Astrocyte (in vitro differentiated cells and primary cell): ENCODE results near the gene CDC25C. TPM values are rescaled to one million over a fixed set of nuclear protein-coding genes. Genes with fewer than 3 reads are reported as not detected.

Experiments
- DNase-seq: peaks from one replicate; pipeline ENCODE4 v3.0.0-alpha.2; 2010; ENCODE audit warnings: low read depth
- FAIRE-seq: peaks from 2 replicates; lab custom pipeline; 2011; peaks lifted over from hg19 to GRCh38; lab: Jason Lieb, UNC
- H2AFZ ChIP-seq: 2 replicates; pipeline ENCODE4 v1.6.0; 2012; ENCODE audit warnings: low read depth, low read length, inconsistent platforms
- H3K27ac ChIP-seq: 2 replicates; pipeline ENCODE4 v1.5.1; 2011; ENCODE audit warnings: low read depth, low read length, inconsistent platforms
- H3K27me3 ChIP-seq: 2 replicates; pipeline ENCODE4 v1.6.0; 2011; ENCODE audit warnings: low read length, inconsistent platforms; ENCODE audit not compliant: insufficient read depth
- H3K36me3 ChIP-seq: 2 replicates; pipeline ENCODE4 v1.5.1; 2011; ENCODE audit warnings: low read length, inconsistent platforms; ENCODE audit not compliant: insufficient read depth
- H3K4me1 ChIP-seq: 2 replicates; pipeline ENCODE4 v1.5.1; 2011; ENCODE audit warnings: low read length, inconsistent platforms; ENCODE audit not compliant: insufficient read depth
- H3K4me2 ChIP-seq: 2 replicates; pipeline ENCODE4 v1.6.0; 2012; ENCODE audit warnings: low read length, inconsistent platforms
- H3K4me3 ChIP-seq: 2 replicates; pipeline ENCODE4 v1.5.1; 2011; ENCODE audit warnings: low read depth, mild to moderate bottlenecking, low read length, inconsistent platforms; ENCODE audit not compliant: insufficient read depth
- H3K79me2 ChIP-seq: 2 replicates; pipeline ENCODE4 v1.6.0; 2012; ENCODE audit warnings: mild to moderate bottlenecking, low read length, inconsistent platforms; ENCODE audit not compliant: insufficient read depth
- H3K9ac ChIP-seq: 2 replicates; pipeline ENCODE4 v1.6.0; 2012; ENCODE audit warnings: mild to moderate bottlenecking, low read length, inconsistent platforms
- H3K9me3 ChIP-seq: 2 replicates; pipeline ENCODE4 v1.5.1; 2012; ENCODE audit warnings: low read depth, mild to moderate bottlenecking, low read length, inconsistent platforms; ENCODE audit not compliant: insufficient read depth
- H4K20me1 ChIP-seq: 2 replicates; pipeline ENCODE4 v1.6.0; 2012; ENCODE audit warnings: low read length, inconsistent platforms; ENCODE audit not compliant: insufficient read depth
- H3K27ac Mint-ChIP-seq: one replicate; pipeline ENCODE4 v1.8.0; 2021; ENCODE audit warnings: mild to moderate bottlenecking, mixed read lengths; ENCODE audit not compliant: unreplicated experiment
- H3K27me3 Mint-ChIP-seq: one replicate; pipeline ENCODE4 v1.8.0; 2021; ENCODE audit warnings: low read depth, mixed read lengths; ENCODE audit not compliant: unreplicated experiment
- H3K36me3 Mint-ChIP-seq: one replicate; pipeline ENCODE4 v1.8.0; 2021; ENCODE audit warnings: low read depth, mixed read lengths; ENCODE audit not compliant: unreplicated experiment
- H3K4me1 Mint-ChIP-seq: one replicate; pipeline ENCODE4 v1.8.0; 2021; ENCODE audit warnings: low read depth, mixed read lengths; ENCODE audit not compliant: unreplicated experiment
- H3K4me3 Mint-ChIP-seq: one replicate; pipeline ENCODE4 v1.8.0; 2021; ENCODE audit warnings: mild to moderate bottlenecking, moderate library complexity, mixed read lengths; ENCODE audit not compliant: unreplicated experiment
- H3K9me3 Mint-ChIP-seq: one replicate; pipeline ENCODE4 v1.8.0; 2021; ENCODE audit warnings: mild to moderate bottlenecking, mixed read lengths; ENCODE audit not compliant: unreplicated experiment
- CTCF ChIP-seq: IDR thresholded peaks from 2 replicates; pipeline ENCODE4 v1.5.1; 2011; ENCODE audit warnings: low read depth, mild to moderate bottlenecking, inconsistent platforms, low read length, moderate library complexity; ENCODE audit not compliant: insufficient read depth
- EZH2 ChIP-seq: IDR thresholded peaks from 2 replicates; pipeline ENCODE4 v1.6.1; 2012; ENCODE audit warnings: mild to moderate bottlenecking, low read length, inconsistent platforms; ENCODE audit not compliant: insufficient read depth
- total RNA-seq: library from RNA; stranded (reverse); gene quantifications from 2 replicates; pipeline ENCODE4 v1.2.1, GENCODE V29; 2021

CDC25C gene
- total RNA-seq, 1 donor from 2014 or later = 1.6 TPM

- no peak for FAIRE-seq
- peaks cover 69% of the 10 kb centered on the region for H4K20me1 ChIP-seq
- H3K79me2 ChIP-seq = peaks cover 97% of the 10 kb centered on the region
Measured at GRCh38 chr5:138364576-138364975, 33.0 kb upstream of the CDC25C start.

GRCh38 chr5:138360941-138361452, 29.4 kb upstream of the CDC25C start:
- no peak for FAIRE-seq
- peaks cover 95% of the 10 kb centered on the region for H3K79me2 ChIP-seq
- H3K4me3 ChIP-seq = no peak overlapping the region
- Mint-ChIP-seq H3K4me1 (no peaks in the 10 kb centered on the region), H3K4me3 (no peak overlapping the region), H3K9me3 (no peaks in the 10 kb centered on the region), H3K27ac (no peak overlapping the region), H3K27me3 (no peaks in the 10 kb centered on the region), H3K36me3 (no peaks in the 10 kb centered on the region)
- H3K36me3 ChIP-seq = no peaks in the 10 kb centered on the region
- H2AFZ ChIP-seq = no peak overlapping the region
- no peak overlapping the region for H3K9ac ChIP-seq
- no peaks in the 10 kb centered on the region for H3K9me3 ChIP-seq
- peaks cover 60% of the 10 kb centered on the region for H4K20me1 ChIP-seq
- TF ChIP-seq CTCF (no peak), EZH2 (no peak)
- H3K27ac ChIP-seq = no peak overlapping the region
- no peaks in the 10 kb centered on the region for H3K4me1 ChIP-seq
- no peak overlapping the region for H3K4me2 ChIP-seq
- no peaks in the 10 kb centered on the region for H3K27me3 ChIP-seq
- DNase-seq = no peak

More at GRCh38 chr5:138364576-138364975, 33.0 kb upstream of the CDC25C start:
- no peak overlapping the region for H3K9ac ChIP-seq
- no peaks in the 10 kb centered on the region for H3K9me3 ChIP-seq
- no peak overlapping the region for H3K27ac Mint-ChIP-seq
- peaks cover 5% of the 10 kb centered on the region for H3K4me1 Mint-ChIP-seq
- H3K36me3 Mint-ChIP-seq = no peaks in the 10 kb centered on the region
- no peaks in the 10 kb centered on the region for H3K27me3 Mint-ChIP-seq
- no peak overlapping the region for H3K4me2 ChIP-seq
- no peak for TF ChIP-seq CTCF
- no peaks in the 10 kb centered on the region for H3K9me3 Mint-ChIP-seq
- H2AFZ ChIP-seq = no peak overlapping the region
- DNase-seq = no peak
- no peak overlapping the region for H3K4me3 ChIP-seq
- no peaks in the 10 kb centered on the region for H3K4me1 ChIP-seq
- H3K27me3 ChIP-seq = no peaks in the 10 kb centered on the region
- H3K36me3 ChIP-seq = no peaks in the 10 kb centered on the region
- H3K4me3 Mint-ChIP-seq = no peak overlapping the region
- H3K27ac ChIP-seq = no peak overlapping the region

GRCh38 chr5:138359621-138360020, 28.0 kb upstream of the CDC25C start:
- no peak for FAIRE-seq
- Histone ChIP-seq H3K4me1 (peaks cover 7% of the 10 kb centered on the region), H3K4me3 (no peak overlapping the region), H3K27me3 (no peaks in the 10 kb centered on the region), H3K36me3 (no peaks in the 10 kb centered on the region), H3K9ac (no peak overlapping the region), H3K79me2 (peaks cover 96% of the 10 kb centered on the region), H3K4me2 (no peak overlapping the region), H4K20me1 (peaks cover 65% of the 10 kb centered on the region), H3K27ac (no peak overlapping the region), H3K9me3 (no peaks in the 10 kb centered on the region), H2AFZ (no peak overlapping the region)
- Mint-ChIP-seq H3K4me1 (peaks cover 9% of the 10 kb centered on the region), H3K4me3 (no peak overlapping the region), H3K27ac (no peak overlapping the region), H3K27me3 (no peaks in the 10 kb centered on the region), H3K36me3 (no peaks in the 10 kb centered on the region), H3K9me3 (no peaks in the 10 kb centered on the region)
- no peak for DNase-seq
- TF ChIP-seq EZH2 (no peak), CTCF (no peak)
